Measurements from ENCODE around the gene PARL.

- TF ChIP-seq CTCF (IDR thresholded peaks at IDR 0.05), result no peak
- TF ChIP-seq POLR2A (IDR thresholded peaks at IDR 0.05), result no peak
Observed at GRCh38 chr3:183917776-183918175, 33.1 kb upstream of the PARL start.

Data from uterus (tissue), 2 donors.